GM12878 (cell line): ENCODE measurements around the gene ZBTB4. TPM values are rescaled to one million over a fixed set of nuclear protein-coding genes. Genes with fewer than 3 reads are reported as not detected.

Source experiments
- ATAC-seq: fragments of 200-7000 bp; cut with Tn5 transposase; 3 replicates; pipeline ENCODE4 v1.9.1; 2020; ENCODE audit warnings: mild to moderate bottlenecking, moderate library complexity
- BruUV-seq: library from RNA; stranded (reverse); fragments of 400-500 nt; replicated peaks from 2 replicates; lab custom pipeline; 2021; lab: Mats Ljungman, UMichigan
- CTCF ChIA-PET: fragments of 300-600 bp; sonication (Branson Sonifier 250); formaldehyde crosslinking; extraction: SDS; loops from one replicate; lab custom pipeline; 2021; ENCODE audit warnings: inconsistent platforms; lab: Yijun Ruan, JAX
- POLR2A ChIA-PET: fragments of 350-600 bp; formaldehyde crosslinking; extraction: SDS; loops from one replicate; lab custom pipeline; 2021; ENCODE audit warnings: inconsistent platforms; lab: Charles Lee
- RAD21 ChIA-PET: fragments of 300-600 bp; sonication (Branson Sonifier 250); formaldehyde crosslinking; loops from one replicate; lab custom pipeline; 2023; ENCODE audit warnings: antibody characterized with exemption; ENCODE audit not compliant: unreplicated experiment; lab: Charles Lee
- SMC1A ChIA-PET: fragments of 300-600 bp; sonication (Branson Sonifier 250); formaldehyde crosslinking; loops from one replicate; lab custom pipeline; 2023; ENCODE audit not compliant: unreplicated experiment, uncharacterized antibody; lab: Charles Lee
- DNase-seq: peaks from one replicate; pipeline ENCODE4 v3.0.0-alpha.2; 2011; ENCODE audit warnings: low read depth, low spot score
- FAIRE-seq: peaks from 3 replicates; lab custom pipeline; 2011; peaks lifted over from hg19 to GRCh38; lab: Jason Lieb, UNC
- H2AFZ ChIP-seq: 2 replicates; pipeline ENCODE4 v1.6.0; 2011; ENCODE audit warnings: low read depth, low read length, control low read depth; ENCODE audit not compliant: control insufficient read depth
- H3K27ac ChIP-seq: 2 replicates; pipeline ENCODE4 v1.5.1; 2011; ENCODE audit warnings: control low read depth; ENCODE audit not compliant: control insufficient read depth, insufficient read depth
- H3K27me3 ChIP-seq, 2 experiments: replicated peaks in 1 of 2; 2 replicates each; pipeline versions ENCODE4 v1.6.0 to v1.6.1; 2011; ENCODE audit warnings: low read length in 1 of 2; ENCODE audit not compliant: control insufficient read depth in 2 of 2, insufficient read depth in 2 of 2
- H3K36me3 ChIP-seq, 2 experiments: 2 replicates each; pipeline ENCODE4 v1.5.1; 2011; ENCODE audit warnings: low read length in 1 of 2; ENCODE audit not compliant: control insufficient read depth in 2 of 2, insufficient read depth in 2 of 2
- H3K4me1 ChIP-seq: 2 replicates; pipeline ENCODE4 v1.6.1; 2011; ENCODE audit warnings: mild to moderate bottlenecking, low read length, moderate library complexity, mixed read lengths; ENCODE audit not compliant: control insufficient read depth, insufficient read depth
- H3K4me2 ChIP-seq: 2 replicates; pipeline ENCODE4 v1.6.0; 2011; ENCODE audit warnings: control low read depth; ENCODE audit not compliant: control insufficient read depth, insufficient read depth
- H3K4me3 ChIP-seq: fragments of 200-600 bp; sonication (generic); 2 replicates; pipeline ENCODE4 v1.5.1; 2016
- H3K79me2 ChIP-seq: 2 replicates; pipeline ENCODE4 v1.6.0; 2011; ENCODE audit warnings: low read length; ENCODE audit not compliant: control insufficient read depth, insufficient read depth
- H3K9ac ChIP-seq: 2 replicates; pipeline ENCODE4 v1.8.0; 2011; ENCODE audit warnings: low read length, control low read depth, mixed read lengths; ENCODE audit not compliant: control insufficient read depth, insufficient read depth
- H3K9me3 ChIP-seq: replicated peaks from 3 replicates; pipeline ENCODE4 v1.5.1; 2011; ENCODE audit warnings: mild to moderate bottlenecking, low read length; ENCODE audit not compliant: control insufficient read depth, insufficient read depth
- H4K20me1 ChIP-seq: 2 replicates; pipeline ENCODE4 v1.6.0; 2011; ENCODE audit not compliant: control insufficient read depth, insufficient read depth
- IKZF2 ChIP-seq, 2 experiments: fragments of 450-650 bp; IDR thresholded peaks; 2 replicates each; pipeline ENCODE4 v1.6.1; 2017; ENCODE audit warnings: mild to moderate bottlenecking in 2 of 2, moderate library complexity in 2 of 2
- MLLT1 ChIP-seq: fragments of 450-650 bp; IDR thresholded peaks from 2 replicates; pipeline ENCODE4 v1.6.1; 2016; ENCODE audit warnings: mild to moderate bottlenecking
- POLR2A ChIP-seq: IDR thresholded peaks from 2 replicates; pipeline ENCODE4 v1.6.1; 2011; ENCODE audit warnings: low read depth, mild to moderate bottlenecking, low read length
- PRDM15 ChIP-seq: fragments of 450-650 bp; formaldehyde crosslinking; IDR thresholded peaks from 2 replicates; pipeline ENCODE4 v1.4.0; 2020; ENCODE audit warnings: mild to moderate bottlenecking, moderate library complexity
- RFX5 ChIP-seq: IDR thresholded peaks from 2 replicates; pipeline ENCODE4 v1.6.1; 2011; ENCODE audit warnings: low read depth, low read length, improper control_type of control experiment
- SIN3A ChIP-seq: IDR thresholded peaks from 2 replicates; pipeline ENCODE4 v1.6.1; 2012; ENCODE audit warnings: low read depth, low read length, improper control_type of control experiment
- SMC3 ChIP-seq: IDR thresholded peaks from 2 replicates; pipeline ENCODE4 v1.6.1; 2011; ENCODE audit warnings: low read length, improper control_type of control experiment, borderline replicate concordance
- SPI1 ChIP-seq: IDR thresholded peaks from 2 replicates; pipeline ENCODE4 v1.6.1; 2011; ENCODE audit warnings: low read depth, mild to moderate bottlenecking, low read length, moderate library complexity, borderline replicate concordance; ENCODE audit not compliant: insufficient read depth
- SREBF1 ChIP-seq: IDR thresholded peaks from 2 replicates; pipeline ENCODE4 v1.6.1; 2012; ENCODE audit warnings: mild to moderate bottlenecking, low read length
- STAT3 ChIP-seq: IDR thresholded peaks from 2 replicates; pipeline ENCODE4 v1.6.1; 2011; ENCODE audit warnings: low read depth, low read length, improper control_type of control experiment
- TCF12 ChIP-seq: IDR thresholded peaks from 2 replicates; pipeline ENCODE4 v1.6.1; 2011; ENCODE audit warnings: low read depth, mild to moderate bottlenecking, low read length
- YBX1 ChIP-seq: fragments of 450-650 bp; IDR thresholded peaks from 2 replicates; pipeline ENCODE4 v1.6.1; 2016; ENCODE audit warnings: antibody characterized with exemption
- ZNF384 ChIP-seq: IDR thresholded peaks from 2 replicates; pipeline ENCODE4 v1.6.1; 2012; ENCODE audit warnings: low read depth, mild to moderate bottlenecking, low read length, improper control_type of control experiment, borderline replicate concordance
- ZZZ3 ChIP-seq: IDR thresholded peaks from 2 replicates; pipeline ENCODE4 v1.6.1; 2011; ENCODE audit warnings: low read depth; ENCODE audit not compliant: control insufficient read depth, insufficient read length
- WGBS: methylation state at CpG from one replicate; pipeline ENCODE4 v1.1.6; 2016; ENCODE audit warnings: low lambda C conversion rate; ENCODE audit not compliant: insufficient replicate concordance, insufficient coverage; ENCODE audit errors: missing lambda C conversion rate; 5-methylcytosine and 5-hydroxymethylcytosine counted together
- in situ Hi-C: fragments of 300-500 bp; cut with MboI; formaldehyde crosslinking; loops from 9 replicates; pipeline ENCODE4 v1.14.3; 2018; ENCODE audit warnings: mixed read lengths
- intact Hi-C: fragments of 100-400 bp; cut with micrococcal nuclease; formaldehyde crosslinking; loops from one replicate; pipeline ENCODE4 v1.14.2; 2022; ENCODE audit not compliant: unreplicated experiment
- polyA plus RNA-seq, 11 experiments: library from polyadenylated mRNA; depleted of rRNA in 4 of 11; unstranded in 6 of 11; stranded (reverse) in 5 of 11; fragments of >200 nt; fragmentation: Nextera tagmentation in 4 of 11; fragmentation: Illumina TruSeq in 1 of 11; extraction: Ambion mirVana in 4 of 11; extraction: Trizol in 1 of 11; gene quantifications; 1 replicate in 1 of 11; 2 replicates in 10 of 11; pipeline versions ENCODE4 v1.2.1 to v1.2.3, GENCODE V29; 2011 to 2016; ENCODE audit warnings: inconsistent platforms in 2 of 11, missing spikeins in 2 of 11, low read depth in 1 of 11
- total RNA-seq, 4 experiments: library from RNA; depleted of rRNA in 3 of 4; stranded (reverse); fragments of >200 nt in 3 of 4; fragmentation: Illumina TruSeq in 1 of 4; extraction: Trizol in 1 of 4; gene quantifications; 2 replicates each; pipeline versions ENCODE4 v1.2.1 to v1.2.3, GENCODE V29; 2013 to 2021

Gene ZBTB4
- total and polyA plus RNA-seq, 10 of the 15 experiments (the other 5 are each of a cell fraction or from before 2014, with no cell fraction given): 2.0 to 14.9 (median 6.9) TPM

DNA sequence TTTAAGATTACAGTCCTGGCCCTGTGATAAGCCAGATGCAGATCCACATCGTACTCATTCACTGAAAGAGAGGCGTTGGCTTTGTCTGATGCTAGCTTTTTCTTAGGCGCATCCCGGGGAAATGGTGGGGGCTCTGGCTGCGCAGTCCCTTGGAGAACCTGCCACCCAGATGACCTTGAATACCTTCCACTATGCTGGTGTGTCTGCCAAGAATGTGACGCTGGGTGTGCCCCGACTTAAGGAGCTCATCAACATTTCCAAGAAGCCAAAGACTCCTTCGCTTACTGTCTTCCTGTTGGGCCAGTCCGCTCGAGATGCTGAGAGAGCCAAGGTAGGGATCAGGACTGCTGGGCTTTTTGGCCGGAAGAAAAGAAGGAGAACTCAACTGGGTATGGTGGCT, 28.7 kb upstream of the ZBTB4 start:
- Histone ChIP-seq H4K20me1 (no peaks in the 10 kb centered on the region), H3K4me3 (no peak overlapping the region), H3K36me3 (peaks cover 41 to 45% of the 10 kb centered on the region in 2 experiments; a peak in 3 of 4 replicates), H3K27ac (no peak overlapping the region), H3K9me3 (no peaks in the 10 kb centered on the region), H3K4me1 (no peaks in the 10 kb centered on the region), H3K4me2 (no peak overlapping the region), H3K9ac (no peak overlapping the region), H3K27me3 (no peaks in the 10 kb centered on the region), H2AFZ (no peak overlapping the region), H3K79me2 (no peaks in the 10 kb centered on the region)
- ATAC-seq (no peak), FAIRE-seq (no peak), DNase-seq (no peak)
- SMC1A ChIA-PET: interaction anchor here (1.1 to 2.3 kb wide), 2 partner anchors 8 to 22 kb away, joined by 3 to 6 read pairs; no protein-coding TSS in a partner anchor
- no TSS peak for BruUV-seq
- intact Hi-C loops (no loop called here), in situ Hi-C loops (no loop called here)
- CTCF ChIA-PET: interaction anchor here (0.6 to 1.8 kb wide), 5 partner anchors 14 to 270 kb away, joined by 3 to 4 read pairs (median 3); no protein-coding TSS in a partner anchor
- TF ChIP-seq MLLT1 (no peak), STAT3 (no peak), ZNF384 (no peak), PRDM15 (CRISPR knock-in tag) (no peak), TCF12 (no peak), YBX1 (no peak), POLR2A (no peak), SPI1 (no peak), RFX5 (no peak), IKZF2 (IDR thresholded peaks at IDR 0.05) (no peak), SREBF1 (no peak), SMC3 (no peak), SIN3A (no peak), ZZZ3 (no peak)
- RAD21 ChIA-PET: no interaction called here
- WGBS: 87% methylated on average over 11 of the region's 11 CpGs
- POLR2A ChIA-PET: interaction anchor here (1.1 kb wide), 1 partner anchor 53 kb away, joined by 4 read pairs; the partner anchor contains the start of gene SENP3
